ENCODE data around the gene VCAN. TPM values are rescaled to one million over a fixed set of nuclear protein-coding genes. Genes with fewer than 3 reads are reported as not detected.

The VCAN gene
- total RNA-seq, 4 donors from 2014 or later = 26.8 to 148 (median 65.8) TPM

GRCh38 chr5:83562071-83562606 lies 90.6 kb downstream of the VCAN start:
- TF ChIP-seq, protein P1, sequence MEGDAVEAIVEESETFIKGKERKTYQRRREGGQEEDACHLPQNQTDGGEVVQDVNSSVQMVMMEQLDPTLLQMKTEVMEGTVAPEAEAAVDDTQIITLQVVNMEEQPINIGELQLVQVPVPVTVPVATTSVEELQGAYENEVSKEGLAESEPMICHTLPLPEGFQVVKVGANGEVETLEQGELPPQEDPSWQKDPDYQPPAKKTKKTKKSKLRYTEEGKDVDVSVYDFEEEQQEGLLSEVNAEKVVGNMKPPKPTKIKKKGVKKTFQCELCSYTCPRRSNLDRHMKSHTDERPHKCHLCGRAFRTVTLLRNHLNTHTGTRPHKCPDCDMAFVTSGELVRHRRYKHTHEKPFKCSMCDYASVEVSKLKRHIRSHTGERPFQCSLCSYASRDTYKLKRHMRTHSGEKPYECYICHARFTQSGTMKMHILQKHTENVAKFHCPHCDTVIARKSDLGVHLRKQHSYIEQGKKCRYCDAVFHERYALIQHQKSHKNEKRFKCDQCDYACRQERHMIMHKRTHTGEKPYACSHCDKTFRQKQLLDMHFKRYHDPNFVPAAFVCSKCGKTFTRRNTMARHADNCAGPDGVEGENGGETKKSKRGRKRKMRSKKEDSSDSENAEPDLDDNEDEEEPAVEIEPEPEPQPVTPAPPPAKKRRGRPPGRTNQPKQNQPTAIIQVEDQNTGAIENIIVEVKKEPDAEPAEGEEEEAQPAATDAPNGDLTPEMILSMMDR (IDR thresholded peaks at IDR 0.05) = no peak
- no peak for TF ChIP-seq POLR2A (IDR thresholded peaks at IDR 0.05)
- no peak for TF ChIP-seq POLR2AphosphoS5 (IDR thresholded peaks at IDR 0.05)
- no peak for TF ChIP-seq EP300 (IDR thresholded peaks at IDR 0.05)
- Histone ChIP-seq H3K27me3 (no peaks in the 10 kb centered on the region), H3K4me3 (no peak overlapping the region), H3K27ac (peak overlapping the region in 3 of 4 donors; percentile 33 to 63 (median 33)), H3K36me3 (no peaks in the 10 kb centered on the region), H3K4me1 (peaks cover 0 to 14% (median 0%) of the 10 kb centered on the region in 3 donors), H3K9me3 (no peaks in the 10 kb centered on the region)
- no peak for ATAC-seq
- WGBS, 2 donors (ENCODE audit: low coverage in 1 of 2) = 60% methylated on average over 1 of the region's 1 CpG; no CpG with 5 or more reads in 1 of the 2 donors

DNA sequence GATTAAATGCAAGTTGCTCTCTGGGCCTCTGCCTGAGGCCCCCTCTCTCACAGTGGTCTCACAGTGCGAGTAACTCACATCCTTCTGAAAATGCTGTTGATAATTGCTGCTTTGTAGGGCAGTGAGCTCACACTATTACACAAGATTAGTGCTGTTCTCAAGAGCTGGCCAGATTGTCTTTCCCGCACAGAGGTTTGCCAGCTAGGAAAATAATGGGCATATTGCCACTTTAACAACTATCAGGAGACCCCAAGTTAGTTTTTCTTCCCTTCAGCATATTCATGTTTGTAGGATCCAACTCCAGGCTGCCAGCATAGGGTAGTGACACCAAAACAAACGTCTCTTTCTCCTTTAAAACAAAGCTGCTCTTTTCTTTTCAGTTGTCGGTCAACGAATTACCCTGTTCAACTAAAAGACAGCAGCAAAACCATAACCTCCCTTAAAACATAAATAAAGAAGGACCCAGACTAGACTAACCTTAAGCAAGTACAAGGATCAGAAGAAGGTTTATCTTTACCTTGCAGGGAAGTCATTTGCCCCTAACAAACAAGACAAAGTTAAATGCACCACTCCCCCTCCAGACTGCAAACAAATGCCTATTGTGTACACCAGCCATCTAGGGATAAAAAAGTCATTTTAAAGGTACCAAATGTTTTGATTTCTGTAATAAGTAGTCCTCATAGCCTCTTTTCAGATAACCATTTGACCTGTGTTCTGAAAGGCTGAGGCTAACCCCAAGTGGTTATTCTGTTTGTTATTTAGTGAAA lies 91.4 kb downstream of the VCAN start:
- Histone ChIP-seq H3K4me3 (no peak overlapping the region), H3K27ac (peak overlapping the region in 3 of 4 donors; percentile 25 to 63 (median 33))
- TF ChIP-seq EP300 (IDR thresholded peaks at IDR 0.05) (no peak), POLR2AphosphoS5 (IDR thresholded peaks at IDR 0.05) (peak; percentile 20)

DNA sequence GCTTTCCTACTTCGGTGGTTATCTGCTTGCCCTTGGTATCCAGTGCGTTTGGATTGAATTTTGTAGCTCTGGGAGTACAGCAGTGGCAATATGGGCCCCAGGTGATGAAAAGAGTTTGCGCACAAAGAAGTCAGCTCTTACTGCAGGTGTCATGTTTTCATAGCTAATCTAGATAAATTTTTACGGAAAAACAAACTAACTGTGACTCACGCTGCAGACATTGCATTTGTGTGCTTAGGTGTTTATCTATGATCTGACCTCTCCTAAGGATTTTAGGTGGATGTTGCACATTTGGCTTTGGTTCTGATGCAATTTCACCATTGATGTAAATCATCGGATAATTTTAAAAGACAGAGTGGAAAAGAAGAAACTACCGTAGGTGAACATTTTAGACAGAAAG lies 92.1 kb downstream of the VCAN start:
- ATAC-seq = no peak
- Histone ChIP-seq H3K4me1 (peaks cover 0 to 14% (median 0%) of the 10 kb centered on the region in 3 donors), H3K27me3 (no peaks in the 10 kb centered on the region), H3K9me3 (no peaks in the 10 kb centered on the region), H3K4me3 (no peak overlapping the region), H3K36me3 (no peaks in the 10 kb centered on the region), H3K27ac (peak overlapping the region in 2 of 4 donors; percentile 25 to 63)
- WGBS, 2 donors (ENCODE audit: low coverage in 1 of 2) = 55 to 61% methylated on average over 7 of the region's 7 CpGs
- TF ChIP-seq POLR2A (IDR thresholded peaks at IDR 0.05) (no peak), EP300 (IDR thresholded peaks at IDR 0.05) (no peak)
- TF ChIP-seq, protein P1 (IDR thresholded peaks at IDR 0.05) = no peak

More for the DNA sequence above, 91.4 kb downstream of the VCAN start:
- ATAC-seq = peak; percentile 75
- Histone ChIP-seq H3K27me3 (no peaks in the 10 kb centered on the region), H3K4me1 (peaks cover 0 to 14% (median 0%) of the 10 kb centered on the region in 3 donors), H3K9me3 (no peaks in the 10 kb centered on the region), H3K36me3 (no peaks in the 10 kb centered on the region)
- WGBS, 2 donors (ENCODE audit: low coverage in 1 of 2) = 61 to 63% methylated on average over 3 to 5 of the region's 5 CpGs

GRCh38 chr5:83564069-83564749 lies 92.7 kb downstream of the VCAN start:
- TF ChIP-seq EP300 (IDR thresholded peaks at IDR 0.05) = no peak
- TF ChIP-seq, protein P1 (IDR thresholded peaks at IDR 0.05) = peak; percentile 43 to 71 (median 62)
- no peak overlapping the region for H3K4me3 ChIP-seq
- no peaks in the 10 kb centered on the region for H3K9me3 ChIP-seq
- no peak overlapping the region for H3K27ac ChIP-seq
- no peaks in the 10 kb centered on the region for H3K27me3 ChIP-seq
- peaks cover 0 to 14% (median 0%) of the 10 kb centered on the region in 3 donors for H3K4me1 ChIP-seq
- no peak for ATAC-seq
- no peaks in the 10 kb centered on the region for H3K36me3 ChIP-seq
- WGBS, 2 donors (ENCODE audit: low coverage in 1 of 2) = 18 to 21% methylated on average over 5 of the region's 5 CpGs

DNA sequence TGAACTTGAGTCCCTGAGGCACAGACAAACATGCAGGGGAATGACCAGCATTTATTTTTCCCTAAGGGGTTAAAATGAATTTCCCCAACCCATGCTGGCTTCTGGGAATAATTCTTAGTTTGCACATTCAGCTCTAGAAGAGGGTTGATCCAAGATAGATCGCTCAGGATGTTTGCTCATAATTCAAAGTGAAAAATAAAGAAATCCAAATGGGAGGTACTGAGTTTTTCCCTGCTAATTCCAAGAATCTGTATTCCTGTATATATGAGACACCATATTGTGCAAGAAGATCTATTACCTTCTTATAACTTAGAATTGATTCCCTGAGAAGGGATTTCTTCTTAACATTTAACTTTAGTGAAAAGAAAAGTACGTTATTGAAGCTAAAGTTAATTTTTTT lies 96.2 kb downstream of the VCAN start:
- Histone ChIP-seq H3K4me1 (peaks cover 0 to 14% (median 0%) of the 10 kb centered on the region in 3 donors), H3K27me3 (no peaks in the 10 kb centered on the region), H3K27ac (no peak overlapping the region), H3K36me3 (no peaks in the 10 kb centered on the region), H3K4me3 (no peak overlapping the region), H3K9me3 (no peaks in the 10 kb centered on the region)
- 49 to 51% methylated on average over 2 of the region's 2 CpGs for WGBS, 2 donors (ENCODE audit: low coverage in 1 of 2)
- no peak for TF ChIP-seq POLR2A (IDR thresholded peaks at IDR 0.05)
- no peak for TF ChIP-seq POLR2AphosphoS5 (IDR thresholded peaks at IDR 0.05)
- TF ChIP-seq, protein P1 (IDR thresholded peaks at IDR 0.05) = no peak
- TF ChIP-seq EP300 (IDR thresholded peaks at IDR 0.05) = no peak
- no peak for ATAC-seq
